Activated CD8-positive, alpha-beta memory T cell treated with anti-CD3 and anti-CD28 coated beads, Interleukin-2, amount 10 ng/mL, durations not matched to agents 7 days and 5 days (primary cell): ENCODE data around the gene CASK. TPM values are rescaled to one million over a fixed set of nuclear protein-coding genes. Genes with fewer than 3 reads are reported as not detected.
A peak's percentile ranks its signal among the peaks of the same experiment; 100 is the strongest.

Experiments used
- ATAC-seq: fragments of 150-1000 bp; cut with Tn5 transposase; one replicate; pipeline ENCODE4 v1.10.0; 2021; ENCODE audit warnings: moderate library complexity
- CTCF ChIA-PET: fragments of 350-600 bp; sonication (Branson Sonifier 250); formaldehyde crosslinking; loops from one replicate; lab custom pipeline; 2021; ENCODE audit warnings: antibody characterized with exemption; lab: Charles Lee
- DNase-seq: peaks from one replicate; pipeline ENCODE4 v3.0.0-alpha.2; 2020
- H3K27ac Mint-ChIP-seq: one replicate; pipeline ENCODE4 v1.8.0; 2021; ENCODE audit warnings: mild to moderate bottlenecking, mixed read lengths
- H3K27me3 Mint-ChIP-seq: one replicate; pipeline ENCODE4 v1.8.0; 2021; ENCODE audit warnings: mixed read lengths
- H3K36me3 Mint-ChIP-seq: one replicate; pipeline ENCODE4 v1.8.0; 2021; ENCODE audit warnings: mild to moderate bottlenecking, mixed read lengths
- H3K4me1 Mint-ChIP-seq: one replicate; pipeline ENCODE4 v1.8.0; 2021; ENCODE audit warnings: mixed read lengths
- H3K4me3 Mint-ChIP-seq: one replicate; pipeline ENCODE4 v1.8.0; 2021; ENCODE audit warnings: mild to moderate bottlenecking, moderate library complexity, mixed read lengths
- H3K9me3 Mint-ChIP-seq: one replicate; pipeline ENCODE4 v1.8.0; 2022; ENCODE audit warnings: low read depth, mixed read lengths
- total RNA-seq, 2 experiments: library from RNA; stranded (reverse); gene quantifications; one replicate each; pipeline ENCODE4 v1.2.3, GENCODE V29; 2021

Gene CASK
- total RNA-seq, 2 experiments from 2014 or later: 30.2 to 40.0 TPM

- DNase-seq (no peak), ATAC-seq (no peak)
- Mint-ChIP-seq H3K4me1 (peaks cover 2% of the 10 kb centered on the region), H3K9me3 (no peaks in the 10 kb centered on the region), H3K27me3 (no peaks in the 10 kb centered on the region), H3K36me3 (peaks cover 13% of the 10 kb centered on the region), H3K4me3 (no peak overlapping the region), H3K27ac (no peak overlapping the region)
- CTCF ChIA-PET: no interaction called here
Observed at GRCh38 chrX:41789374-41789773, 134.0 kb downstream of the CASK start.

GRCh38 chrX:41785685-41786084 lies 137.7 kb downstream of the CASK start:
- no peaks in the 10 kb centered on the region for H3K27me3 Mint-ChIP-seq
- peaks cover 13% of the 10 kb centered on the region for H3K36me3 Mint-ChIP-seq
- CTCF ChIA-PET: no interaction called here
- H3K27ac Mint-ChIP-seq: no peak overlapping the region
- no peaks in the 10 kb centered on the region for H3K9me3 Mint-ChIP-seq
- H3K4me3 Mint-ChIP-seq: no peak overlapping the region
- ATAC-seq: no peak
- no peak for DNase-seq
- H3K4me1 Mint-ChIP-seq: peaks cover 4% of the 10 kb centered on the region

DNA sequence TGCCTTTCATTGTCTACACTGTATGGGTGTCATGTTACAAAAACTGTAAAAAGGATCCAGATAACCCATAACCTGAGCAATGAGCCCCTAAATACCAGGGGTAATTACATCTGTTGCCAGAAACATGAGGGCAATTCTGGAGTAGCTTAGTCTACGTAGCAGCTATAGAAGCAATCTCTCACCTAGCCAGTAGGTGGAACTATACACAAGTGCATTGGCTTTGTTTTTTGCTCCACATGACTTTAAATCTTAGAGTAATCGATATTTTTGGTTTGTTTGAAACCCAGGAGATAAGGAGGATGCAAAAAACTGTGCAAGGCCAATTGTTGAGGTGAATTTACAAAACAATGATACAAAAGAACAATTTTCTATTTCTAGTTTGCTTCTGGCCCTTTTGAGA lies 141.9 kb downstream of the CASK start:
- Mint-ChIP-seq H3K27ac (no peak overlapping the region), H3K36me3 (peaks cover 8% of the 10 kb centered on the region), H3K9me3 (no peaks in the 10 kb centered on the region), H3K27me3 (no peaks in the 10 kb centered on the region), H3K4me1 (peaks cover 2% of the 10 kb centered on the region), H3K4me3 (no peak overlapping the region)
- CTCF ChIA-PET: interaction anchor here (0.7 to 1.3 kb wide), 6 partner anchors 9 to 1776 kb away, joined by 3 to 4 read pairs (median 4); no protein-coding TSS in a partner anchor
- ATAC-seq (peak; percentile 36), DNase-seq (no peak)

GRCh38 chrX:41779941-41780340 lies 143.4 kb downstream of the CASK start:
- no peak overlapping the region for H3K27ac Mint-ChIP-seq
- CTCF ChIA-PET: interaction anchor here (1.0 to 1.5 kb wide), 2 partner anchors 18 to 222 kb away, joined by 3 to 4 read pairs; no protein-coding TSS in a partner anchor
- no peaks in the 10 kb centered on the region for H3K27me3 Mint-ChIP-seq
- DNase-seq: no peak
- H3K36me3 Mint-ChIP-seq: no peaks in the 10 kb centered on the region
- ATAC-seq: no peak
- no peak overlapping the region for H3K4me3 Mint-ChIP-seq
- no peaks in the 10 kb centered on the region for H3K9me3 Mint-ChIP-seq
- peaks cover 2% of the 10 kb centered on the region for H3K4me1 Mint-ChIP-seq

DNA sequence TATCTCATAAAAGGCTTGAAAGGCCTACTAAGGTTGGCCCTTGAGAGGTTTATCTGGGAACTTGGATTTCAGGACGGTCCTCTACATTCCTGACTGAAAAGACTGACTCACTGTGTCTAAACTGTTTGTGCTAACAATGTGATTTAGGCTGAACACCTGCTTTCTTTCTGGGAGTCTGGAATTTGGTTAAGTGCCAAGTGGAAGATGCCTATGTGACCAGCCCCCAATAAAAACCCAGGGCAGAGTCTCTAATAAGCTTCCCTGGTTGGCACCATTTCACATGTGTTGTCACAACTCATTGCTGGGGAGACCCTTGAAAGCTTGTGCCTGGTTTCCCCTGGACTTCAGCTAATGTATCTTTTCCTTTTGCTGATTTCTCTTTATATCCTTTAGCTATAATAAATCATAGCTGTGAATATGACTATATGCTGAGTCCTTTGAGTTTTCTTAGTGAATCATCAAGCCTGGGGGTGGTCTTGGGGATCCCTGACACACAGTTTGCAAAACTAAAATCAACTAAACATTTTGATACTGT lies 144.3 kb downstream of the CASK start:
- H3K36me3 Mint-ChIP-seq: no peaks in the 10 kb centered on the region
- CTCF ChIA-PET: interaction anchor here (1.0 to 1.5 kb wide), 2 partner anchors 19 to 221 kb away, joined by 3 to 4 read pairs; no protein-coding TSS in a partner anchor
- H3K27ac Mint-ChIP-seq: no peak overlapping the region
- H3K9me3 Mint-ChIP-seq: no peaks in the 10 kb centered on the region
- no peak for ATAC-seq
- H3K4me3 Mint-ChIP-seq: no peak overlapping the region
- H3K4me1 Mint-ChIP-seq: peaks cover 2% of the 10 kb centered on the region
- no peak for DNase-seq
- no peaks in the 10 kb centered on the region for H3K27me3 Mint-ChIP-seq

- peaks cover 2% of the 10 kb centered on the region for H3K36me3 Mint-ChIP-seq
- H3K9me3 Mint-ChIP-seq: no peaks in the 10 kb centered on the region
- no peaks in the 10 kb centered on the region for H3K27me3 Mint-ChIP-seq
- CTCF ChIA-PET: no interaction called here
- H3K27ac Mint-ChIP-seq: no peak overlapping the region
- ATAC-seq: no peak
- no peak for DNase-seq
- no peak overlapping the region for H3K4me3 Mint-ChIP-seq
- H3K4me1 Mint-ChIP-seq: peaks cover 2% of the 10 kb centered on the region
Observed at GRCh38 chrX:41761702-41762101, 161.7 kb downstream of the CASK start.

DNA sequence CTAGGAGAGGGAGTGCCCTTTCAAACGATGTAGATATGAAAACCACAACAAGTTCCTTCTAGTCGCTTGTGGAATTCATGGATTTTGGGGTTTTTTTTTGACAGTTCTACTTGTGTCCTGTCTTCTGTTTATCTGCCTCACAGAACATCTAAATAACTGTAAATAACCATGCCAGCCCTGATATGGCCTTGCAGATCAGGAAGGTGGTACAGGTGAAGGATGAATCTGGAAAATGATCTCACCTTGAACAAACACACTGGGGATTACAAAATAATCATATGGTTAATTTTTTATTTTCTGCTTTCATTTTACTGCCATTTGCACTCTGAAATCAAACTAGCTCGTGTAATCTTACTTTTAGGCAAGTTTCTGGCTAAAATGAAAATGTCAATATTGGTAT lies 162.2 kb downstream of the CASK start:
- H3K27ac Mint-ChIP-seq: no peak overlapping the region
- ATAC-seq (no peak), DNase-seq (no peak)
- peaks cover 2% of the 10 kb centered on the region for H3K4me1 Mint-ChIP-seq
- CTCF ChIA-PET: no interaction called here
- no peaks in the 10 kb centered on the region for H3K36me3 Mint-ChIP-seq
- no peak overlapping the region for H3K4me3 Mint-ChIP-seq
- no peaks in the 10 kb centered on the region for H3K27me3 Mint-ChIP-seq
- no peaks in the 10 kb centered on the region for H3K9me3 Mint-ChIP-seq

DNA sequence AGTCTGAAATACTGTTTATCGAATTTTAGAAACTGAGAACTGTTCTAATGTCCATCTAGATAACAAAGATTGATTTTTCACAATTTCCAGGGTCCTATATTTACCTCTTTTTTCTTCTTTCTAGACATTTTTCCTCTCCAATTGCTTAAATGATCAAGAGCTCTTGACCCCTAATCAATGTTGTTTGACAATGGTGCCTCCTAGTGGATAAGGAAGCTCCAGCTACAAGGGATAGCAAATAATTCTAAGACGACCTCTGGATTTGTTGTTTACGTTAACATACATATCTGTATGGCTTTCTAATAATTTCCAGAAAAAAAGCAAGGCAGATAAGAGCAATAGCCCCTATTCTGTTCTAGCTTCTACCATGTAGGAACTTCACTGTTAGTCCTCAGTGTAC lies 163.5 kb downstream of the CASK start:
- no peaks in the 10 kb centered on the region for H3K27me3 Mint-ChIP-seq
- ATAC-seq (no peak), DNase-seq (no peak)
- peaks cover 2% of the 10 kb centered on the region for H3K4me1 Mint-ChIP-seq
- no peak overlapping the region for H3K27ac Mint-ChIP-seq
- H3K36me3 Mint-ChIP-seq: no peaks in the 10 kb centered on the region
- H3K9me3 Mint-ChIP-seq: no peaks in the 10 kb centered on the region
- CTCF ChIA-PET: interaction anchor here (0.8 to 1.7 kb wide), 11 partner anchors 9 to 301 kb away, joined by 3 to 15 read pairs (median 3); no protein-coding TSS in a partner anchor
- H3K4me3 Mint-ChIP-seq: no peak overlapping the region

DNA sequence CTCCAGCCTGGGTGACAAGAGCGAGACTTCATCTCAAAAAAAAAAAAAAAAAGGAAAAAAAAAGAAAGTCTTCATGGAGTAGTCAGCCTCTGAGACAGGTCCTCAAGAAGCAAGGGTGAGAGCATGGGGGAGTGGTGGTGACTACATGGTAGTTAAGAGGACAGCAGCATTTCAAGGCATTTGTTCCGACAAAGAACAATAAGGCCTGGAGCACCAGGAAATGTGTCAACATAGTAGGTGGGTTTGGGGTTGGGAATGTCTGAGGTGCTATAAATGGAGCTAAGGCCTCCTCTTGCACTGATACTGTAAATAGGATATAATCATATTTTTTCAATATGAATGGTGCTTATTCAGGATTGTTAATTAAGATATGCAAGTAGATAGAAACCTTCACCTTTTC lies 165.0 kb downstream of the CASK start:
- ATAC-seq (no peak), DNase-seq (no peak)
- CTCF ChIA-PET: interaction anchor here (1.0 to 1.7 kb wide), 3 partner anchors 28 to 240 kb away, joined by 3 to 15 read pairs (median 4); no protein-coding TSS in a partner anchor
- Mint-ChIP-seq H3K27ac (no peak overlapping the region), H3K9me3 (no peaks in the 10 kb centered on the region), H3K27me3 (no peaks in the 10 kb centered on the region), H3K36me3 (peaks cover 2% of the 10 kb centered on the region), H3K4me1 (peaks cover 2% of the 10 kb centered on the region), H3K4me3 (no peak overlapping the region)

DNA sequence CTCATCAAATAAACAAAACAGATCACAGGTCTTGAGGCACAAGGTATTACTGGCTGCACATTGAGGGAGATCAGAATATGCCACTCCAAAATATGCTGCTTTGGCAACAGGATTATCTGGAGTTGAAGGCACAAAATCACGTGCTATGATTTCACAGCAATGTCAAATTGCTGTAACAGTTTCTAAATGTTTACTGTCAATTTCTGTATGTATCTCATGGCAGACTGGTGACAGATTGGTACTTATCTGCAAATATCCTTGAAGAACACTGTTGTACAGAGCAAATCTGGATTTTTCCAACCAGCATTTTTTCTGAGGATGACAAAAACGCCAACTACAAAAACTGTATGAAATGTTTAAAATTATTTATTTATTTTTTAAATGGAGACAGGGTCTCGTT lies 172.6 kb downstream of the CASK start:
- ATAC-seq: no peak
- CTCF ChIA-PET: interaction anchor here (1.6 kb wide), 1 partner anchor 9 kb away, joined by 4 read pairs; no protein-coding TSS in a partner anchor
- no peaks in the 10 kb centered on the region for H3K27me3 Mint-ChIP-seq
- H3K9me3 Mint-ChIP-seq: no peaks in the 10 kb centered on the region
- H3K27ac Mint-ChIP-seq: no peak overlapping the region
- no peak overlapping the region for H3K4me3 Mint-ChIP-seq
- DNase-seq: no peak
- no peaks in the 10 kb centered on the region for H3K4me1 Mint-ChIP-seq
- H3K36me3 Mint-ChIP-seq: peaks cover 3% of the 10 kb centered on the region

GRCh38 chrX:41739871-41740270 lies 183.5 kb downstream of the CASK start:
- Mint-ChIP-seq H3K27ac (no peak overlapping the region), H3K4me1 (peaks cover 38% of the 10 kb centered on the region), H3K27me3 (no peaks in the 10 kb centered on the region), H3K4me3 (no peak overlapping the region), H3K9me3 (no peaks in the 10 kb centered on the region), H3K36me3 (peaks cover 3% of the 10 kb centered on the region)
- no peak for DNase-seq
- CTCF ChIA-PET: interaction anchor here (1.2 kb wide), 1 partner anchor 20 kb away, joined by 4 read pairs; no protein-coding TSS in a partner anchor
- no peak for ATAC-seq

- peak; percentile 77 for DNase-seq
- CTCF ChIA-PET: interaction anchor here (1.2 kb wide), 1 partner anchor 29 kb away, joined by 3 read pairs; no protein-coding TSS in a partner anchor
- H3K4me3 Mint-ChIP-seq: no peak overlapping the region
- H3K4me1 Mint-ChIP-seq: peaks cover 41% of the 10 kb centered on the region
- H3K27ac Mint-ChIP-seq: peak overlapping the region; percentile 66
- peak; percentile 83 for ATAC-seq
- H3K36me3 Mint-ChIP-seq: peaks cover 4% of the 10 kb centered on the region
- no peaks in the 10 kb centered on the region for H3K27me3 Mint-ChIP-seq
- H3K9me3 Mint-ChIP-seq: no peaks in the 10 kb centered on the region
Observed at GRCh38 chrX:41737065-41737464, 186.3 kb downstream of the CASK start.

DNA sequence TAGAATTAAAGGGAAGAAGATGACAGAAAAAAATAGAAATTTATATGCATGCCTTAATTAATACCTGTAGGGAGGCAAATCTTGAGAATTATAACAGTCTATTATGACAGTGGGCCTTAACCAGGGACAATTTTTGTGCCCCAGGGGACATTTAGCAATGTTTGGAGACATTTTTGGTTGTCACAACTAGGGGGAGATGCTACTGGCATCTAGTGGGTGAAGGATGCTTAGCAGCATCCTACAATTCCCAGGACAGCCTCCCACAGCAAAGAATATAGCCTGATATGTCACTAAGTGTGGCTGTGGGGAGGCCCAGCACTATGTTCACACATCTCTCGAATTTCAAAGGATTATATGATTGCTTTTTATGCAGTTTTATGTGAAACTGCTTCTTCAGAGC lies 188.8 kb downstream of the CASK start:
- ATAC-seq: peak; percentile 34
- peaks cover 8% of the 10 kb centered on the region for H3K36me3 Mint-ChIP-seq
- no peak overlapping the region for H3K4me3 Mint-ChIP-seq
- DNase-seq: no peak
- CTCF ChIA-PET: no interaction called here
- peaks cover 43% of the 10 kb centered on the region for H3K4me1 Mint-ChIP-seq
- H3K27me3 Mint-ChIP-seq: no peaks in the 10 kb centered on the region
- peak overlapping the region; percentile 86 for H3K27ac Mint-ChIP-seq
- no peaks in the 10 kb centered on the region for H3K9me3 Mint-ChIP-seq

GRCh38 chrX:41733939-41734338 lies 189.4 kb downstream of the CASK start:
- H3K9me3 Mint-ChIP-seq: no peaks in the 10 kb centered on the region
- DNase-seq (peak; percentile 55), ATAC-seq (peak; percentile 77)
- peaks cover 43% of the 10 kb centered on the region for H3K4me1 Mint-ChIP-seq
- H3K27me3 Mint-ChIP-seq: no peaks in the 10 kb centered on the region
- H3K36me3 Mint-ChIP-seq: peaks cover 8% of the 10 kb centered on the region
- CTCF ChIA-PET: no interaction called here
- H3K4me3 Mint-ChIP-seq: peak overlapping the region; percentile 10
- peak overlapping the region; percentile 86 for H3K27ac Mint-ChIP-seq
